SU-DHL-6 (cell line): ENCODE results near the gene KLHL9.

Experiments
- CTCF ChIP-seq: fragments of 200-600 bp; sonication (generic); IDR thresholded peaks from one replicate; pipeline ENCODE4 v1.5.1; 2017; ENCODE audit warnings: antibody characterized with exemption, mild to moderate bottlenecking, low read length, moderate library complexity; ENCODE audit not compliant: insufficient read depth, poor library complexity, severe bottlenecking
- EZH2phosphoT487 ChIP-seq: fragments of 200-600 bp; sonication (generic), shearing (Covaris generic); conservative IDR thresholded peaks from 2 replicates; pipeline ENCODE4 v1.6.1; 2018; ENCODE audit warnings: mild to moderate bottlenecking, antibody characterized with exemption, low read length, moderate library complexity, mixed read lengths

- TF ChIP-seq CTCF (no peak), EZH2phosphoT487 (no peak)
These were observed 5.5 kb upstream of the KLHL9 start for GRCh38 chr9:21340735-21341134.
